Caco-2 (cell line): ENCODE measurements around the gene SOCS2. TPM values are rescaled to one million over a fixed set of nuclear protein-coding genes. Genes with fewer than 3 reads are reported as not detected.
A peak's percentile ranks its signal among the peaks of the same experiment; 100 is the strongest.

Experiments
- Bru-seq: library from RNA; stranded (reverse); fragments of 400-500 nt; gene quantifications from one replicate; lab custom pipeline; 2021; lab: Mats Ljungman, UMichigan
- BruChase-seq, 2 experiments: library from RNA; stranded (reverse); fragments of 400-500 nt; gene quantifications; one replicate each; lab custom pipeline; 2021; lab: Mats Ljungman, UMichigan
- BruUV-seq: library from RNA; stranded (reverse); fragments of 400-500 nt; replicated peaks from 2 replicates; lab custom pipeline; 2021; lab: Mats Ljungman, UMichigan
- CTCF ChIA-PET: fragments of 300-600 bp; sonication (Branson Sonifier 250); formaldehyde crosslinking; loops from one replicate; lab custom pipeline; 2022; ENCODE audit warnings: antibody characterized with exemption; lab: Charles Lee
- POLR2A ChIA-PET: fragments of 300-600 bp; sonication (Branson Sonifier 250); formaldehyde crosslinking; loops from one replicate; lab custom pipeline; 2022; ENCODE audit warnings: antibody characterized with exemption; lab: Charles Lee
- DNase-seq, 2 experiments: peaks; one replicate each; pipeline versions ENCODE4 v3.0.0 to v3.0.0-alpha.2; 2020 to 2022
- H3K27me3 ChIP-seq: replicated peaks from 2 replicates; pipeline ENCODE4 v1.6.0; 2011; ENCODE audit warnings: low read length; ENCODE audit not compliant: control insufficient read depth, insufficient read depth
- H3K36me3 ChIP-seq: 2 replicates; pipeline ENCODE4 v1.5.1; 2011; ENCODE audit warnings: low read length; ENCODE audit not compliant: control insufficient read depth, insufficient read depth
- H3K4me1 ChIP-seq: fragments of 250-450 bp; sonication (Bioruptor Pico); 2 replicates; pipeline ENCODE4 v1.5.1; 2020; ENCODE audit warnings: mild to moderate bottlenecking
- H3K4me3 ChIP-seq: 2 replicates; pipeline ENCODE4 v1.5.1; 2011; ENCODE audit warnings: low read depth, mild to moderate bottlenecking, control low read depth, low read length
- H3K9me3 ChIP-seq: fragments of 250-450 bp; sonication (Bioruptor Pico); 2 replicates; pipeline ENCODE4 v1.5.1; 2020; ENCODE audit warnings: mild to moderate bottlenecking, moderate library complexity
- H3K27ac Mint-ChIP-seq: one replicate; pipeline ENCODE4 v1.8.0; 2022; ENCODE audit warnings: mixed read lengths; ENCODE audit not compliant: unreplicated experiment
- H3K27me3 Mint-ChIP-seq: one replicate; pipeline ENCODE4 v1.8.0; 2022; ENCODE audit warnings: mixed read lengths; ENCODE audit not compliant: insufficient read depth, unreplicated experiment
- H3K36me3 Mint-ChIP-seq: one replicate; pipeline ENCODE4 v1.8.0; 2022; ENCODE audit warnings: mild to moderate bottlenecking, mixed read lengths; ENCODE audit not compliant: insufficient read depth, unreplicated experiment
- H3K4me1 Mint-ChIP-seq: one replicate; pipeline ENCODE4 v1.8.0; 2022; ENCODE audit warnings: low read depth, mixed read lengths; ENCODE audit not compliant: unreplicated experiment
- H3K4me3 Mint-ChIP-seq: one replicate; pipeline ENCODE4 v1.8.0; 2022; ENCODE audit warnings: mild to moderate bottlenecking, moderate library complexity, mixed read lengths; ENCODE audit not compliant: unreplicated experiment
- H3K9me3 Mint-ChIP-seq: one replicate; pipeline ENCODE4 v1.8.0; 2022; ENCODE audit warnings: mixed read lengths; ENCODE audit not compliant: unreplicated experiment
- intact Hi-C: fragments of 100-400 bp; cut with micrococcal nuclease; formaldehyde crosslinking; loops from one replicate; pipeline ENCODE4 v1.10.0; 2022; ENCODE audit not compliant: unreplicated experiment
- long read RNA-seq: library from polyadenylated mRNA; stranded (forward); transcript quantifications from one replicate; pipeline ENCODE4 v2.0.0, GENCODE V29; 2022
- total RNA-seq: library from RNA; stranded (reverse); gene quantifications from 2 replicates; pipeline ENCODE4 v1.2.3, GENCODE V29; 2022
- TF ChIP-seq, protein P1 (sequence below), 2 experiments: fragments of 200-600 bp in 1 of 2; IDR thresholded peaks; 1 replicate in 1 of 2; 2 replicates in 1 of 2; pipeline versions ENCODE4 v1.5.1 to v1.8.0; 2011 to 2022; ENCODE audit warnings: antibody characterized with exemption in 1 of 2, control low read depth in 1 of 2, inconsistent platforms in 1 of 2, low read depth in 1 of 2, low read length in 1 of 2, mild to moderate bottlenecking in 1 of 2, moderate library complexity in 1 of 2; ENCODE audit not compliant: insufficient read depth in 1 of 2, severe bottlenecking in 1 of 2, unreplicated experiment in 1 of 2

Gene SOCS2, protein sequence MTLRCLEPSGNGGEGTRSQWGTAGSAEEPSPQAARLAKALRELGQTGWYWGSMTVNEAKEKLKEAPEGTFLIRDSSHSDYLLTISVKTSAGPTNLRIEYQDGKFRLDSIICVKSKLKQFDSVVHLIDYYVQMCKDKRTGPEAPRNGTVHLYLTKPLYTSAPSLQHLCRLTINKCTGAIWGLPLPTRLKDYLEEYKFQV
- total RNA-seq (95.4 and 96.6 TPM in 2 replicates), Bru-seq, nascent RNA (percentile 96 among the genes with signal in this experiment), BruChase-seq, experiment 1, labeled RNA remaining after a 2-hour chase (percentile 99 among the genes with signal in this experiment), BruChase-seq, experiment 2, labeled RNA remaining after a 6-hour chase (percentile 93 among the genes with signal in this experiment)
- long read RNA-seq, transcript SOCS2-206 (3 exons, 2,391 nt) = major isoform, 78 of 244 reads
- long read RNA-seq, transcript SOCS2-210 (2 exons, 1,716 nt) = minor isoform, 62 of 244 reads
- long read RNA-seq, transcript SOCS2-212 (3 exons, 2,881 nt) = minor isoform, 18 of 244 reads
- long read RNA-seq, transcript SOCS2-202 (3 exons, 1,065 nt) = minor isoform, 28 of 244 reads
- long read RNA-seq, partial matches to known transcripts = 0 of 244 reads
- long read RNA-seq, other reads (novel, unspliced or antisense) = 38 of 244 reads

DNA sequence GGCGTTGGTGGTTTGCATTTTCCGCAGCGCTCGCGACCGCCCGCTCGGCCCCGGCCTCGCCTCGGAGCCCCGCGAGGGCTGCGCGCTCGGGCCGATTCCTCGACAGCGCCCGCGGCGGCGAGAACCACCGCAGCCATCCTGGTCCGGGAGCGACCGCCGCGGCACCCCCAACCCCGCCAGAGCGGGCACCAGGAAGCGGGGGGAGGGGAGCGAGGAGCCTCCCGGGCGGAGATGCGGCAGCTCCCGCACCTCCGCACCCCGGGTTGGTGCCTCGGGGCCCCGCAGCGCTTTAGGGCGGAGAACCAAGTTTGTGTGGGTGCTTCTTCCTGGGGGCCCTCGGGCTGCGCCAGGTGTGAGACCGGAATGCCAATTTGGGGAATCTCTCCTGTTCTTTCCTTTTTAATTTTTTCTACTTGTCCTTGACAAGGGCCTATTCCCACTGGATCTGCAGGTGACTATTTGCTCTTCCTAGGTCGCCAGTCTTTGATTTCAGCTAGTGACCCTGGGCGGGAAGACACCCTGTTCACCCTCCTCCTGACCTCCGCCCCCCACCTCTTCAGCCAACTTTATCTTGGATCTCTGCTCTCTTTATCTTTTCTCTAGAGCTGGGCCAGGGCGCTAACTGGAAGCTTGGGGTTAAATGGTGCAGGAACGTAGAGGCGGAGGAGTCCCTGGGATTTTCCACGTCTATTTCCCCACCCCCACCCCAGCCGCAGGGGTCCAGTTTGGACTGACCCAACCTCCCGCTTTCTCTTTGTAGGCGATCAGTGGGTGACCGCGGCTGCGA is at the start of gene SOCS2:
SOCS2 (plus strand) TSS at position 751 of the 787 bp plus-strand sequence. CDS start 223 bp downstream, outside the sequence.
- no peaks in the 10 kb centered on the region for H3K27me3 Mint-ChIP-seq
- H3K4me1 ChIP-seq = peaks cover 17% of the 10 kb centered on the region
- H3K36me3 ChIP-seq = no peaks in the 10 kb centered on the region
- ChIA-PET POLR2A (interaction anchor here (0.7 kb wide), 1 partner anchor 10 kb away, joined by 3 read pairs; no protein-coding TSS in a partner anchor), CTCF (interaction anchor here (2.2 kb wide), 1 partner anchor 529 kb away, joined by 10 read pairs; no protein-coding TSS in a partner anchor)
- no peaks in the 10 kb centered on the region for H3K9me3 Mint-ChIP-seq
- DNase-seq = peak; percentile 69 to 71
- peaks cover 63% of the 10 kb centered on the region for H3K36me3 Mint-ChIP-seq
- H3K9me3 ChIP-seq = no peaks in the 10 kb centered on the region
- peak within 1 kb of the TSS; percentile 82 for H3K4me3 Mint-ChIP-seq
- H3K4me1 Mint-ChIP-seq = peaks cover 17% of the 10 kb centered on the region
- intact Hi-C loops = loop anchor here (1.0 to 5.0 kb wide), 4 partner anchors 105 to 507 kb away; partner anchors contain the start of gene CRADD
- no TSS peak for BruUV-seq
- TF ChIP-seq, protein P1, sequence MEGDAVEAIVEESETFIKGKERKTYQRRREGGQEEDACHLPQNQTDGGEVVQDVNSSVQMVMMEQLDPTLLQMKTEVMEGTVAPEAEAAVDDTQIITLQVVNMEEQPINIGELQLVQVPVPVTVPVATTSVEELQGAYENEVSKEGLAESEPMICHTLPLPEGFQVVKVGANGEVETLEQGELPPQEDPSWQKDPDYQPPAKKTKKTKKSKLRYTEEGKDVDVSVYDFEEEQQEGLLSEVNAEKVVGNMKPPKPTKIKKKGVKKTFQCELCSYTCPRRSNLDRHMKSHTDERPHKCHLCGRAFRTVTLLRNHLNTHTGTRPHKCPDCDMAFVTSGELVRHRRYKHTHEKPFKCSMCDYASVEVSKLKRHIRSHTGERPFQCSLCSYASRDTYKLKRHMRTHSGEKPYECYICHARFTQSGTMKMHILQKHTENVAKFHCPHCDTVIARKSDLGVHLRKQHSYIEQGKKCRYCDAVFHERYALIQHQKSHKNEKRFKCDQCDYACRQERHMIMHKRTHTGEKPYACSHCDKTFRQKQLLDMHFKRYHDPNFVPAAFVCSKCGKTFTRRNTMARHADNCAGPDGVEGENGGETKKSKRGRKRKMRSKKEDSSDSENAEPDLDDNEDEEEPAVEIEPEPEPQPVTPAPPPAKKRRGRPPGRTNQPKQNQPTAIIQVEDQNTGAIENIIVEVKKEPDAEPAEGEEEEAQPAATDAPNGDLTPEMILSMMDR (IDR thresholded peaks at IDR 0.05; ENCODE audit: insufficient read depth in 1 of 2, low read depth in 1 of 2, low read length in 1 of 2, severe bottlenecking in 1 of 2, unreplicated experiment in 1 of 2) = no peak
- no peaks in the 10 kb centered on the region for H3K27me3 ChIP-seq
- H3K4me3 ChIP-seq = peak within 1 kb of the TSS; percentile 49
- H3K27ac Mint-ChIP-seq = peak within 1 kb of the TSS; percentile 94

DNA sequence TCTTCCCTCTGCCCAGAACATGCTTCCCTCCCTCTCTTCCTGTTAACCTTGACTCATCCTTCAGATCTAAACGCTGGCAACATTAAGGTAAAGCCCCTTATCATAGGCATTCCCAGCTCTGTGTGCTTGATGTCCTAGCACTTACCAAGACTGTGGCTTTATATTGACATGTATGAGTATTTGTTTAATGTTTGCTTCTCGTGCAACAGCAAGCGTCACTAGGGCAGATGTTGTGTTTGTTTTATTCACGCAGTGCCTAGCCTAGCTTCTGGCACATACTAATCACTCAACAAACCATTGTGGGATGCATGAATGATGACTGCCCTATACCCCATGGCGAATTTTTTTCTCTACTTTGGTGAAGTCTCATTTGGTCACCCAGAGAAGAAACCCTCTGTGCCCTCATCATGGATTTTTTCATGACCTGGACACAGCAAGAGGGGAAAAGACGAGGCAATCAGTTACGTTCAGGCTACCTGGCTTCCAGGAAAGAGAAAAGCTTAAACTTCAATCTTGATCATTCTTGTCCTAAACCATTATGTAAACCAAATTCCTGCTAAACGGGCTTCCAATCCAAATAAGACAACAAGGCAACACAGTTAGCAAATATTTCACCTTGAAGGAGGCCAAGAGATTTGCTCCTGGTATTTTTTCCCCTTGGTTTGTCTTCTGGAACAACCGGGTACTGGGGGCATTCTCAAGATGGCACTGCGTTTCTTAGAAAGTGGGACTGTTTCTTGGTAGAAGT is 47.9 kb upstream of the SOCS2 start:
- Mint-ChIP-seq H3K4me1 (peaks cover 37% of the 10 kb centered on the region), H3K27me3 (no peaks in the 10 kb centered on the region), H3K4me3 (no peak overlapping the region), H3K36me3 (peaks cover 6% of the 10 kb centered on the region), H3K27ac (peak overlapping the region; percentile 18), H3K9me3 (peaks cover 4% of the 10 kb centered on the region)
- ChIA-PET CTCF (interaction anchor here (0.5 to 2.0 kb wide), 5 partner anchors 22 to 577 kb away, joined by 3 to 7 read pairs (median 4); no protein-coding TSS in a partner anchor), POLR2A (no interaction called here)
- H3K36me3 ChIP-seq = no peaks in the 10 kb centered on the region
- H3K4me3 ChIP-seq = no peak overlapping the region
- DNase-seq = no peak
- intact Hi-C loops = loop anchor here (1.0 to 10.0 kb wide), 2 partner anchors 450 to 578 kb away; no protein-coding TSS in a partner anchor
- BruUV-seq = no TSS peak
- TF ChIP-seq, protein P1 (IDR thresholded peaks at IDR 0.05; ENCODE audit: insufficient read depth in 1 of 2, low read depth in 1 of 2, low read length in 1 of 2, severe bottlenecking in 1 of 2, unreplicated experiment in 1 of 2) = no peak
- peaks cover 38% of the 10 kb centered on the region for H3K4me1 ChIP-seq
- no peaks in the 10 kb centered on the region; the same call in 1 of the 2 replicates for H3K9me3 ChIP-seq
- no peaks in the 10 kb centered on the region for H3K27me3 ChIP-seq
